HCT116 (cell line): ENCODE data around the gene MYCN. TPM values are rescaled to one million over a fixed set of nuclear protein-coding genes. Genes with fewer than 3 reads are reported as not detected.

Source experiments
- ATAC-seq: fragments of 200-7000 bp; cut with Tn5 transposase; 2 replicates; pipeline ENCODE4 v1.9.1; 2020; ENCODE audit warnings: mild to moderate bottlenecking, moderate library complexity
- BruUV-seq: library from RNA; stranded (reverse); fragments of 400-500 nt; replicated peaks from 2 replicates; lab custom pipeline; 2021; lab: Mats Ljungman, UMichigan
- CTCF ChIA-PET: fragments of 300-600 bp; sonication (Branson Sonifier 250); formaldehyde crosslinking; loops from one replicate; lab custom pipeline; 2021; ENCODE audit warnings: antibody characterized with exemption; lab: Charles Lee
- POLR2A ChIA-PET: fragments of 300-600, 350-600 bp; sonication (Branson Sonifier 250); formaldehyde crosslinking; loops from one replicate; lab custom pipeline; 2021; ENCODE audit warnings: antibody characterized with exemption; lab: Charles Lee
- RAD21 ChIA-PET, 2 experiments: fragments of 300-600 bp; sonication (Branson Sonifier 250); formaldehyde crosslinking; loops; one replicate each; lab custom pipeline; 2023; ENCODE audit warnings: low total read pairs in 2 of 2; ENCODE audit not compliant: uncharacterized antibody in 2 of 2, unreplicated experiment in 2 of 2, low non-redundant PET in 1 of 2; lab: Charles Lee
- DNase-seq: peaks from one replicate; pipeline ENCODE4 v3.0.0-alpha.2; 2010; ENCODE audit warnings: low read depth, low spot score
- H2AFZ ChIP-seq: fragments of 200-600 bp; shearing (Covaris generic), sonication (generic); 2 replicates; pipeline ENCODE4 v1.6.1; 2017; ENCODE audit warnings: low read depth, mixed run types, mixed read lengths, antibody characterized with exemption, low read length; ENCODE audit not compliant: poor library complexity, severe bottlenecking
- H3K27ac ChIP-seq: 2 replicates; pipeline ENCODE4 v1.5.1; 2012; ENCODE audit warnings: low read depth, low read length
- H3K27me3 ChIP-seq: fragments of 200-600 bp; sonication (generic); 2 replicates; pipeline ENCODE4 v1.6.1; 2016; ENCODE audit warnings: mixed run types, low read length, mixed read lengths; ENCODE audit not compliant: insufficient read depth
- H3K36me3 ChIP-seq, 2 experiments: fragments of 200-500 bp in 1 of 2; fragments of 200-600 bp in 1 of 2; sonication (Bioruptor generic) in 1 of 2; sonication (generic) in 1 of 2; 2 replicates each; pipeline versions ENCODE4 v1.5.1 to v1.6.1; 2014 to 2016; ENCODE audit warnings: low read length in 2 of 2, inconsistent platforms in 1 of 2, mixed read lengths in 1 of 2, mixed run types in 1 of 2; ENCODE audit not compliant: insufficient read depth in 2 of 2, control insufficient read depth in 1 of 2
- H3K4me1 ChIP-seq, 2 experiments: fragments of 200-600 bp in 1 of 2; sonication (generic) in 1 of 2; 2 replicates each; pipeline versions ENCODE4 v1.5.1 to v1.6.1; 2012 to 2017; ENCODE audit warnings: low read length in 2 of 2, inconsistent platforms in 1 of 2, mild to moderate bottlenecking in 1 of 2, mixed read lengths in 1 of 2, mixed run types in 1 of 2, moderate library complexity in 1 of 2; ENCODE audit not compliant: insufficient read depth in 2 of 2, control insufficient read depth in 1 of 2
- H3K4me2 ChIP-seq: fragments of 200-600 bp; sonication (generic); 2 replicates; pipeline ENCODE4 v1.6.1; 2017; ENCODE audit warnings: mixed run types, low read length, mixed read lengths
- H3K4me3 ChIP-seq, 2 experiments: fragments of 200-600 bp in 1 of 2; sonication (generic) in 1 of 2; replicated peaks in 1 of 2; 2 replicates each; pipeline ENCODE4 v1.5.1; 2011 to 2016; ENCODE audit warnings: low read length in 2 of 2, control low read depth in 1 of 2, low read depth in 1 of 2, mild to moderate bottlenecking in 1 of 2, mixed read lengths in 1 of 2, mixed run types in 1 of 2
- H3K79me2 ChIP-seq: fragments of 200-600 bp; sonication (generic); 2 replicates; pipeline ENCODE4 v1.6.1; 2017; ENCODE audit warnings: mild to moderate bottlenecking, mixed run types, low read length, moderate library complexity, mixed read lengths; ENCODE audit not compliant: insufficient read depth
- H3K9ac ChIP-seq: fragments of 200-600 bp; sonication (generic); 2 replicates; pipeline ENCODE4 v1.6.1; 2016; ENCODE audit warnings: low read length, mixed read lengths
- H3K9me2 ChIP-seq: fragments of 200-600 bp; sonication (generic), shearing (Covaris generic); 2 replicates; pipeline ENCODE4 v1.6.1; 2017; ENCODE audit warnings: mixed run types, mild to moderate bottlenecking, moderate library complexity; ENCODE audit not compliant: insufficient read depth
- H3K9me3 ChIP-seq, 2 experiments: fragments of 200-500 bp in 1 of 2; fragments of 200-600 bp in 1 of 2; sonication (Bioruptor generic) in 1 of 2; sonication (generic) in 1 of 2; 2 replicates each; pipeline ENCODE4 v1.6.1; 2014 to 2017; ENCODE audit warnings: low read length in 2 of 2, mixed read lengths in 2 of 2, inconsistent platforms in 1 of 2, low read depth in 1 of 2, mild to moderate bottlenecking in 1 of 2, mixed run types in 1 of 2, moderate library complexity in 1 of 2; ENCODE audit not compliant: control insufficient read depth in 1 of 2, insufficient read depth in 1 of 2
- H4K20me1 ChIP-seq: fragments of 200-600 bp; sonication (generic), shearing (Covaris generic); 2 replicates; pipeline ENCODE4 v1.6.1; 2017; ENCODE audit warnings: mixed run types, mild to moderate bottlenecking, moderate library complexity; ENCODE audit not compliant: insufficient read depth
- CBX3 ChIP-seq: IDR thresholded peaks from 2 replicates; pipeline ENCODE4 v1.6.1; 2012; ENCODE audit warnings: low read depth
- CEBPB ChIP-seq: IDR thresholded peaks from 2 replicates; pipeline ENCODE4 v1.6.1; 2012; ENCODE audit warnings: low read depth
- EGR1 ChIP-seq: IDR thresholded peaks from 2 replicates; pipeline ENCODE4 v1.6.1; 2012; ENCODE audit warnings: low read depth
- ELF1 ChIP-seq: IDR thresholded peaks from 2 replicates; pipeline ENCODE4 v1.6.1; 2012; ENCODE audit warnings: low read depth, borderline replicate concordance
- EZH2 ChIP-seq: fragments of 200-600 bp; sonication (generic); IDR thresholded peaks from 2 replicates; pipeline ENCODE4 v1.6.1; 2017; ENCODE audit warnings: antibody characterized with exemption, mixed run types
- EZH2phosphoT487 ChIP-seq: fragments of 200-600 bp; IDR thresholded peaks from 2 replicates; pipeline ENCODE4 v1.6.1; 2018; ENCODE audit warnings: antibody characterized with exemption, borderline replicate concordance
- JUND ChIP-seq: IDR thresholded peaks from 2 replicates; pipeline ENCODE4 v1.6.1; 2012
- POLR2A ChIP-seq: IDR thresholded peaks from 2 replicates; pipeline ENCODE4 v1.7.0; 2011; ENCODE audit warnings: borderline replicate concordance; ENCODE audit not compliant: insufficient read depth, insufficient read length; ENCODE audit errors: extremely low read depth
- POLR2AphosphoS5 ChIP-seq: IDR thresholded peaks from 2 replicates; pipeline ENCODE4 v1.6.1; 2011; ENCODE audit warnings: mild to moderate bottlenecking, low read depth, low read length, moderate library complexity
- SIN3A ChIP-seq: IDR thresholded peaks from 2 replicates; pipeline ENCODE4 v1.6.1; 2012; ENCODE audit warnings: low read depth
- SP1 ChIP-seq: IDR thresholded peaks from 2 replicates; pipeline ENCODE4 v1.6.1; 2012; ENCODE audit warnings: low read depth
- SRF ChIP-seq: IDR thresholded peaks from 2 replicates; pipeline ENCODE4 v1.6.1; 2012; ENCODE audit warnings: low read depth
- TCF7L2 ChIP-seq: IDR thresholded peaks from 2 replicates; pipeline ENCODE4 v1.7.0; 2011; ENCODE audit warnings: borderline replicate concordance, inconsistent platforms; ENCODE audit not compliant: insufficient read depth, insufficient read length; ENCODE audit errors: extremely low read depth
- ZNF274 ChIP-seq: fragments of 200-500 bp; sonication (Bioruptor generic); IDR thresholded peaks from 2 replicates; pipeline ENCODE4 v1.6.1; 2014; ENCODE audit warnings: mild to moderate bottlenecking, low read depth, low read length, inconsistent platforms
- intact Hi-C: fragments of 100-400 bp; cut with micrococcal nuclease; formaldehyde crosslinking; loops from 2 replicates; pipeline ENCODE4 v1.10.0; 2022
- total RNA-seq: library from RNA; stranded (reverse); gene quantifications from one replicate; pipeline ENCODE4 v1.2.1, GENCODE V29; 2021; ENCODE audit not compliant: unreplicated experiment
- TF ChIP-seq, protein P1 (sequence below): IDR thresholded peaks from 2 replicates; pipeline ENCODE4 v1.6.1; 2012; ENCODE audit warnings: low read depth
- TF ChIP-seq, protein P2 (sequence below): IDR thresholded peaks from 2 replicates; pipeline ENCODE4 v1.6.1; 2011; ENCODE audit warnings: mild to moderate bottlenecking, low read length, moderate library complexity; ENCODE audit not compliant: insufficient replicate concordance; ENCODE audit errors: extremely low read depth
- TF ChIP-seq, protein P3 (sequence below): IDR thresholded peaks from 2 replicates; pipeline ENCODE4 v1.6.1; 2012

Gene MYCN
- total RNA-seq, 1 experiment from 2014 or later = not detected

DNA sequence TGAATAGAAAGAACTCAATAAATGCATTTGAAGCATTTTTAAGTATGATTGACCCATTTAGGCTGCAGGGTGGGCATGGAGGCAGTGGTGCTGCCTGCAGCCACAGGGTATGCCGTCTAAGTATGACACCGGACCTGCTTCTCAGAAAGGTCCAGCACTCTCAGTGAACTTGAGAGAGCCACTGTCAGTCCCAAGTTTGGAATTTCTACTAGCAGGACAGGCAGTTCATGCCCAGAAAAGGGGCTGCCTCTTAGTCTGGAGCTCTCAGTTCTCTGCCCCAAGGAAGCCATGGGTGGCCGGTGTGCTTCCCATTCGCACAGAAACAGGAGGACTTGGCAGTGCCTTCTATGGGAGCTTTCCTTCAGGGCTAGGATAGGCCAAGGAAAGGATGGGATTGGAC, 24.0 kb upstream of the MYCN start:
- DNase-seq = no peak
- ATAC-seq = no peak
- Histone ChIP-seq H4K20me1 (no peaks in the 10 kb centered on the region), H3K36me3 (no peaks in the 10 kb centered on the region), H3K27me3 (peaks cover 10% of the 10 kb centered on the region), H3K4me3 (no peak overlapping the region), H3K9me2 (no peaks in the 10 kb centered on the region), H3K27ac (no peak overlapping the region), H3K79me2 (no peaks in the 10 kb centered on the region), H3K9ac (no peak overlapping the region), H3K4me2 (no peak overlapping the region), H2AFZ (no peak overlapping the region), H3K4me1 (peaks cover 2 to 20% of the 10 kb centered on the region in 2 experiments; a peak in 1 of 4 replicates), H3K9me3 (no peaks in the 10 kb centered on the region)
- CTCF ChIA-PET = no interaction called here
- RAD21 ChIA-PET = no interaction called here
- intact Hi-C loops = no loop called here
- POLR2A ChIA-PET = no interaction called here
- BruUV-seq = no TSS peak
- TF ChIP-seq ELF1 (no peak), EZH2phosphoT487 (no peak), TCF7L2 (no peak), POLR2AphosphoS5 (no peak), ZNF274 (no peak), SRF (no peak), POLR2A (no peak), SP1 (no peak), SIN3A (no peak), EZH2 (no peak), JUND (no peak), CEBPB (no peak), CBX3 (no peak), EGR1 (no peak)
- TF ChIP-seq, protein P1, sequence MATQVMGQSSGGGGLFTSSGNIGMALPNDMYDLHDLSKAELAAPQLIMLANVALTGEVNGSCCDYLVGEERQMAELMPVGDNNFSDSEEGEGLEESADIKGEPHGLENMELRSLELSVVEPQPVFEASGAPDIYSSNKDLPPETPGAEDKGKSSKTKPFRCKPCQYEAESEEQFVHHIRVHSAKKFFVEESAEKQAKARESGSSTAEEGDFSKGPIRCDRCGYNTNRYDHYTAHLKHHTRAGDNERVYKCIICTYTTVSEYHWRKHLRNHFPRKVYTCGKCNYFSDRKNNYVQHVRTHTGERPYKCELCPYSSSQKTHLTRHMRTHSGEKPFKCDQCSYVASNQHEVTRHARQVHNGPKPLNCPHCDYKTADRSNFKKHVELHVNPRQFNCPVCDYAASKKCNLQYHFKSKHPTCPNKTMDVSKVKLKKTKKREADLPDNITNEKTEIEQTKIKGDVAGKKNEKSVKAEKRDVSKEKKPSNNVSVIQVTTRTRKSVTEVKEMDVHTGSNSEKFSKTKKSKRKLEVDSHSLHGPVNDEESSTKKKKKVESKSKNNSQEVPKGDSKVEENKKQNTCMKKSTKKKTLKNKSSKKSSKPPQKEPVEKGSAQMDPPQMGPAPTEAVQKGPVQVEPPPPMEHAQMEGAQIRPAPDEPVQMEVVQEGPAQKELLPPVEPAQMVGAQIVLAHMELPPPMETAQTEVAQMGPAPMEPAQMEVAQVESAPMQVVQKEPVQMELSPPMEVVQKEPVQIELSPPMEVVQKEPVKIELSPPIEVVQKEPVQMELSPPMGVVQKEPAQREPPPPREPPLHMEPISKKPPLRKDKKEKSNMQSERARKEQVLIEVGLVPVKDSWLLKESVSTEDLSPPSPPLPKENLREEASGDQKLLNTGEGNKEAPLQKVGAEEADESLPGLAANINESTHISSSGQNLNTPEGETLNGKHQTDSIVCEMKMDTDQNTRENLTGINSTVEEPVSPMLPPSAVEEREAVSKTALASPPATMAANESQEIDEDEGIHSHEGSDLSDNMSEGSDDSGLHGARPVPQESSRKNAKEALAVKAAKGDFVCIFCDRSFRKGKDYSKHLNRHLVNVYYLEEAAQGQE = no peak
- TF ChIP-seq, protein P2, sequence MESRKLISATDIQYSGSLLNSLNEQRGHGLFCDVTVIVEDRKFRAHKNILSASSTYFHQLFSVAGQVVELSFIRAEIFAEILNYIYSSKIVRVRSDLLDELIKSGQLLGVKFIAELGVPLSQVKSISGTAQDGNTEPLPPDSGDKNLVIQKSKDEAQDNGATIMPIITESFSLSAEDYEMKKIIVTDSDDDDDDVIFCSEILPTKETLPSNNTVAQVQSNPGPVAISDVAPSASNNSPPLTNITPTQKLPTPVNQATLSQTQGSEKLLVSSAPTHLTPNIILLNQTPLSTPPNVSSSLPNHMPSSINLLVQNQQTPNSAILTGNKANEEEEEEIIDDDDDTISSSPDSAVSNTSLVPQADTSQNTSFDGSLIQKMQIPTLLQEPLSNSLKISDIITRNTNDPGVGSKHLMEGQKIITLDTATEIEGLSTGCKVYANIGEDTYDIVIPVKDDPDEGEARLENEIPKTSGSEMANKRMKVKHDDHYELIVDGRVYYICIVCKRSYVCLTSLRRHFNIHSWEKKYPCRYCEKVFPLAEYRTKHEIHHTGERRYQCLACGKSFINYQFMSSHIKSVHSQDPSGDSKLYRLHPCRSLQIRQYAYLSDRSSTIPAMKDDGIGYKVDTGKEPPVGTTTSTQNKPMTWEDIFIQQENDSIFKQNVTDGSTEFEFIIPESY = no peak
- TF ChIP-seq, protein P3, sequence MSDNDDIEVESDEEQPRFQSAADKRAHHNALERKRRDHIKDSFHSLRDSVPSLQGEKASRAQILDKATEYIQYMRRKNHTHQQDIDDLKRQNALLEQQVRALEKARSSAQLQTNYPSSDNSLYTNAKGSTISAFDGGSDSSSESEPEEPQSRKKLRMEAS = no peak
